Panc1 (cell line): ENCODE data around the gene LCE2A. TPM values are rescaled to one million over a fixed set of nuclear protein-coding genes. Genes with fewer than 3 reads are reported as not detected.

Experiments
- ATAC-seq: fragments of 200-7000 bp; cut with Tn5 transposase; 2 replicates; pipeline ENCODE4 v1.9.1; 2020; ENCODE audit warnings: mild to moderate bottlenecking, moderate library complexity
- BruUV-seq: library from RNA; stranded (reverse); fragments of 400-500 nt; replicated peaks from 2 replicates; lab custom pipeline; 2021; lab: Mats Ljungman, UMichigan
- CTCF ChIA-PET: fragments of 300-600 bp; sonication (Branson Sonifier 250); formaldehyde crosslinking; loops from one replicate; lab custom pipeline; 2022; ENCODE audit warnings: antibody characterized with exemption; lab: Charles Lee
- POLR2A ChIA-PET: fragments of 300-600 bp; sonication (Branson Sonifier 250); formaldehyde crosslinking; loops from one replicate; lab custom pipeline; 2022; ENCODE audit warnings: antibody characterized with exemption; lab: Charles Lee
- DNase-seq: peaks from one replicate; pipeline ENCODE4 v3.0.0-alpha.2; 2010; ENCODE audit warnings: low read depth, low spot score
- H3K27ac ChIP-seq: 2 replicates; pipeline ENCODE4 v1.5.1; 2011; ENCODE audit warnings: mild to moderate bottlenecking, low read length, inconsistent platforms
- H3K27me3 ChIP-seq: fragments of 200-500 bp; sonication (Bioruptor generic); 2 replicates; pipeline ENCODE4 v1.6.0; 2014; ENCODE audit warnings: low read length, inconsistent platforms; ENCODE audit not compliant: control insufficient read depth, insufficient read depth
- H3K36me3 ChIP-seq: fragments of 200-500 bp; sonication (Bioruptor generic); 2 replicates; pipeline ENCODE4 v1.5.1; 2014; ENCODE audit warnings: inconsistent platforms, mild to moderate bottlenecking, low read length, moderate library complexity; ENCODE audit not compliant: control insufficient read depth, insufficient read depth
- H3K4me1 ChIP-seq: 2 replicates; pipeline ENCODE4 v1.5.1; 2011; ENCODE audit warnings: inconsistent platforms, mild to moderate bottlenecking, low read length, moderate library complexity; ENCODE audit not compliant: control insufficient read depth, insufficient read depth
- H3K4me3 ChIP-seq, 2 experiments: 2 replicates each; pipeline ENCODE4 v1.5.1; 2011 to 2012; ENCODE audit warnings: low read depth in 2 of 2, low read length in 2 of 2, mild to moderate bottlenecking in 2 of 2, inconsistent platforms in 1 of 2, moderate library complexity in 1 of 2
- H3K9me3 ChIP-seq: fragments of 200-500 bp; sonication (Bioruptor generic); 2 replicates; pipeline ENCODE4 v1.5.1; 2014; ENCODE audit warnings: low read depth, mild to moderate bottlenecking, inconsistent platforms, low read length, moderate library complexity; ENCODE audit not compliant: control insufficient read depth, insufficient read depth
- POLR2AphosphoS5 ChIP-seq: IDR thresholded peaks from 2 replicates; pipeline ENCODE4 v1.6.1; 2012; ENCODE audit warnings: mild to moderate bottlenecking, low read depth, low read length, moderate library complexity
- SIN3A ChIP-seq: IDR thresholded peaks from 2 replicates; pipeline ENCODE4 v1.6.1; 2012; ENCODE audit warnings: low read depth, mild to moderate bottlenecking, low read length, moderate library complexity, borderline replicate concordance; ENCODE audit not compliant: insufficient read depth
- TCF7L2 ChIP-seq: IDR thresholded peaks from 2 replicates; pipeline ENCODE4 v1.6.1; 2011; ENCODE audit warnings: mild to moderate bottlenecking, low read depth, low read length, inconsistent platforms
- in situ Hi-C: cut with HindIII; loops from 2 replicates; pipeline ENCODE4 v1.10.0; 2016; ENCODE audit warnings: low sequenced_read_pairs, low pct_unique_long_range_greater_than_20kb
- intact Hi-C: fragments of 100-400 bp; cut with micrococcal nuclease; formaldehyde crosslinking; loops from one replicate; pipeline ENCODE4 v1.10.0; 2022; ENCODE audit not compliant: unreplicated experiment
- total RNA-seq: library from RNA; stranded (reverse); gene quantifications from one replicate; pipeline ENCODE4 v1.2.1, GENCODE V29; 2021; ENCODE audit not compliant: unreplicated experiment
- TF ChIP-seq, protein P1 (sequence below): fragments of 450-650 bp; IDR thresholded peaks from 2 replicates; pipeline ENCODE4 v1.5.1; 2017; ENCODE audit warnings: mild to moderate bottlenecking
- TF ChIP-seq, protein P2 (sequence below), 2 experiments: IDR thresholded peaks; 2 replicates each; pipeline ENCODE4 v1.6.1; 2011 to 2012; ENCODE audit warnings: low read depth in 2 of 2, control low read depth in 1 of 2, low read length in 1 of 2, mild to moderate bottlenecking in 1 of 2, moderate library complexity in 1 of 2; ENCODE audit not compliant: insufficient read depth in 1 of 2

Gene LCE2A
- total RNA-seq, 1 experiment from 2014 or later = not detected

DNA sequence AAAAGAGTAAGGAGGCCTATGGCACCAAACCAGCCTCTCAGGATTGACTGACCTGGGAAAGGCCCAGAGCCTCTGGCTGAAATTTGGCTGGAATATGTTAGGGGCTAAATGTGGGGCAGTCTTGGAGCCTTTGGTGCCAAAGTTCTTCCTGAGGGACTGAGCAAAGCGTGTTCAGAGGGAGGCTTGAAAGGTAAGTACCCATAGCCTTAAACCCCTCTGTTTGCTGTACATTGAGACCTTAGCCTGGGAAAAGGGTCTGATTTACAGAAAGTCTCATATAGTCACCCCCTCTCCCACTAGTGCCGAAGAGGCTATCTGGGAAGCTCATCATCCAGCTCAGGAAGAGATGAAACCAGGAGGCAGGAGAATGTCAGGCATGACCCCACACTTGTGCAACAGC is 9.7 kb downstream of the LCE2A start, which contains the start of gene LCE4A:
Gene LCE4A, plus strand, starts transcription at position 301 of the 400 bp plus-strand sequence. CDS start 916 bp downstream, outside the sequence.
- Histone ChIP-seq H3K27ac (no peak within 1 kb of the TSS), H3K9me3 (no peaks in the 10 kb centered on the region), H3K4me1 (no peaks in the 10 kb centered on the region), H3K27me3 (0 out of 2 replicates have a peak, but pooled peaks cover 2% of the 10 kb centered on the region), H3K36me3 (no peaks in the 10 kb centered on the region), H3K4me3 (no peak within 1 kb of the TSS)
- TF ChIP-seq, protein P1, sequence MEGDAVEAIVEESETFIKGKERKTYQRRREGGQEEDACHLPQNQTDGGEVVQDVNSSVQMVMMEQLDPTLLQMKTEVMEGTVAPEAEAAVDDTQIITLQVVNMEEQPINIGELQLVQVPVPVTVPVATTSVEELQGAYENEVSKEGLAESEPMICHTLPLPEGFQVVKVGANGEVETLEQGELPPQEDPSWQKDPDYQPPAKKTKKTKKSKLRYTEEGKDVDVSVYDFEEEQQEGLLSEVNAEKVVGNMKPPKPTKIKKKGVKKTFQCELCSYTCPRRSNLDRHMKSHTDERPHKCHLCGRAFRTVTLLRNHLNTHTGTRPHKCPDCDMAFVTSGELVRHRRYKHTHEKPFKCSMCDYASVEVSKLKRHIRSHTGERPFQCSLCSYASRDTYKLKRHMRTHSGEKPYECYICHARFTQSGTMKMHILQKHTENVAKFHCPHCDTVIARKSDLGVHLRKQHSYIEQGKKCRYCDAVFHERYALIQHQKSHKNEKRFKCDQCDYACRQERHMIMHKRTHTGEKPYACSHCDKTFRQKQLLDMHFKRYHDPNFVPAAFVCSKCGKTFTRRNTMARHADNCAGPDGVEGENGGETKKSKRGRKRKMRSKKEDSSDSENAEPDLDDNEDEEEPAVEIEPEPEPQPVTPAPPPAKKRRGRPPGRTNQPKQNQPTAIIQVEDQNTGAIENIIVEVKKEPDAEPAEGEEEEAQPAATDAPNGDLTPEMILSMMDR = no peak
- TF ChIP-seq, protein P2, sequence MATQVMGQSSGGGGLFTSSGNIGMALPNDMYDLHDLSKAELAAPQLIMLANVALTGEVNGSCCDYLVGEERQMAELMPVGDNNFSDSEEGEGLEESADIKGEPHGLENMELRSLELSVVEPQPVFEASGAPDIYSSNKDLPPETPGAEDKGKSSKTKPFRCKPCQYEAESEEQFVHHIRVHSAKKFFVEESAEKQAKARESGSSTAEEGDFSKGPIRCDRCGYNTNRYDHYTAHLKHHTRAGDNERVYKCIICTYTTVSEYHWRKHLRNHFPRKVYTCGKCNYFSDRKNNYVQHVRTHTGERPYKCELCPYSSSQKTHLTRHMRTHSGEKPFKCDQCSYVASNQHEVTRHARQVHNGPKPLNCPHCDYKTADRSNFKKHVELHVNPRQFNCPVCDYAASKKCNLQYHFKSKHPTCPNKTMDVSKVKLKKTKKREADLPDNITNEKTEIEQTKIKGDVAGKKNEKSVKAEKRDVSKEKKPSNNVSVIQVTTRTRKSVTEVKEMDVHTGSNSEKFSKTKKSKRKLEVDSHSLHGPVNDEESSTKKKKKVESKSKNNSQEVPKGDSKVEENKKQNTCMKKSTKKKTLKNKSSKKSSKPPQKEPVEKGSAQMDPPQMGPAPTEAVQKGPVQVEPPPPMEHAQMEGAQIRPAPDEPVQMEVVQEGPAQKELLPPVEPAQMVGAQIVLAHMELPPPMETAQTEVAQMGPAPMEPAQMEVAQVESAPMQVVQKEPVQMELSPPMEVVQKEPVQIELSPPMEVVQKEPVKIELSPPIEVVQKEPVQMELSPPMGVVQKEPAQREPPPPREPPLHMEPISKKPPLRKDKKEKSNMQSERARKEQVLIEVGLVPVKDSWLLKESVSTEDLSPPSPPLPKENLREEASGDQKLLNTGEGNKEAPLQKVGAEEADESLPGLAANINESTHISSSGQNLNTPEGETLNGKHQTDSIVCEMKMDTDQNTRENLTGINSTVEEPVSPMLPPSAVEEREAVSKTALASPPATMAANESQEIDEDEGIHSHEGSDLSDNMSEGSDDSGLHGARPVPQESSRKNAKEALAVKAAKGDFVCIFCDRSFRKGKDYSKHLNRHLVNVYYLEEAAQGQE (IDR thresholded peaks at IDR 0.05; ENCODE audit: insufficient read depth in 1 of 2, low read depth in 2 of 2, low read length in 1 of 2) = no peak
- TF ChIP-seq SIN3A (no peak), POLR2AphosphoS5 (no peak), TCF7L2 (no peak)
- DNase-seq = no peak
- intact Hi-C loops (no loop called here), in situ Hi-C loops (no loop called here)
- no peak for ATAC-seq
- CTCF ChIA-PET = no interaction called here
- no TSS peak for BruUV-seq
- POLR2A ChIA-PET = no interaction called here

DNA sequence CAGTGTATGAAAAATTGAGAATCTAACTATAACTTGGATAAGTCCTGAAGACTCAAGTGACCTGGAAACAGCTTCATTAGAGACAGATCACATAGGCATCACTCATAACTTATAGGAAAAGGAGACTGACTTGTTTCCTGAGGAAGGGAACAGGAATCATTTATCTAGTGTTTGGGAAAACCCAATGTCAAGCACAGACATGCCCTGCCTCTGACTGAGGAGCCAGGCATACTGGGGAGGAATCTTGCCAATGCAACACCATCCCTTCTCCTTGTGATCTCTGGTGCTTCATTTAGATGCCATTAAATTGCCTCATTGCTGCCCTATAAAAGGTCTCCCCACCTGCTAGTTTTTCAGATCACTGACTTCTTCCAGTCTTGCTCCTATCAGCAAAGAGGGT is 20.1 kb downstream of the LCE2A start:
- DNase-seq (no peak), ATAC-seq (no peak)
- Histone ChIP-seq H3K4me3 (no peak overlapping the region), H3K27me3 (no peaks in the 10 kb centered on the region; the same call in 1 of the 2 replicates), H3K4me1 (no peaks in the 10 kb centered on the region), H3K9me3 (no peaks in the 10 kb centered on the region), H3K36me3 (no peaks in the 10 kb centered on the region), H3K27ac (no peak overlapping the region)
- ChIA-PET CTCF (no interaction called here), POLR2A (no interaction called here)
- in situ Hi-C loops = no loop called here
- BruUV-seq = no TSS peak
- TF ChIP-seq TCF7L2 = no peak
- TF ChIP-seq, protein P1 = no peak
- TF ChIP-seq, protein P2 (IDR thresholded peaks at IDR 0.05; ENCODE audit: insufficient read depth in 1 of 2, low read depth in 2 of 2, low read length in 1 of 2) = no peak
- TF ChIP-seq POLR2AphosphoS5 = no peak
- intact Hi-C loops = no loop called here
